Caco-2 (cell line): ENCODE results near the gene MAD1L1. TPM values are rescaled to one million over a fixed set of nuclear protein-coding genes. Genes with fewer than 3 reads are reported as not detected.
A peak's percentile ranks its signal among the peaks of the same experiment; 100 is the strongest.

Source experiments
- BruUV-seq: library from RNA; stranded (reverse); fragments of 400-500 nt; replicated peaks from 2 replicates; lab custom pipeline; 2021; lab: Mats Ljungman, UMichigan
- CTCF ChIA-PET: fragments of 300-600 bp; sonication (Branson Sonifier 250); formaldehyde crosslinking; loops from one replicate; lab custom pipeline; 2022; ENCODE audit warnings: antibody characterized with exemption; lab: Charles Lee
- POLR2A ChIA-PET: fragments of 300-600 bp; sonication (Branson Sonifier 250); formaldehyde crosslinking; loops from one replicate; lab custom pipeline; 2022; ENCODE audit warnings: antibody characterized with exemption; lab: Charles Lee
- DNase-seq, 2 experiments: peaks; one replicate each; pipeline versions ENCODE4 v3.0.0 to v3.0.0-alpha.2; 2020 to 2022
- H3K27me3 ChIP-seq: replicated peaks from 2 replicates; pipeline ENCODE4 v1.6.0; 2011; ENCODE audit warnings: low read length; ENCODE audit not compliant: control insufficient read depth, insufficient read depth
- H3K36me3 ChIP-seq: 2 replicates; pipeline ENCODE4 v1.5.1; 2011; ENCODE audit warnings: low read length; ENCODE audit not compliant: control insufficient read depth, insufficient read depth
- H3K4me1 ChIP-seq: fragments of 250-450 bp; sonication (Bioruptor Pico); 2 replicates; pipeline ENCODE4 v1.5.1; 2020; ENCODE audit warnings: mild to moderate bottlenecking
- H3K4me3 ChIP-seq: 2 replicates; pipeline ENCODE4 v1.5.1; 2011; ENCODE audit warnings: low read depth, mild to moderate bottlenecking, control low read depth, low read length
- H3K9me3 ChIP-seq: fragments of 250-450 bp; sonication (Bioruptor Pico); 2 replicates; pipeline ENCODE4 v1.5.1; 2020; ENCODE audit warnings: mild to moderate bottlenecking, moderate library complexity
- H3K27ac Mint-ChIP-seq: one replicate; pipeline ENCODE4 v1.8.0; 2022; ENCODE audit warnings: mixed read lengths; ENCODE audit not compliant: unreplicated experiment
- H3K27me3 Mint-ChIP-seq: one replicate; pipeline ENCODE4 v1.8.0; 2022; ENCODE audit warnings: mixed read lengths; ENCODE audit not compliant: insufficient read depth, unreplicated experiment
- H3K36me3 Mint-ChIP-seq: one replicate; pipeline ENCODE4 v1.8.0; 2022; ENCODE audit warnings: mild to moderate bottlenecking, mixed read lengths; ENCODE audit not compliant: insufficient read depth, unreplicated experiment
- H3K4me1 Mint-ChIP-seq: one replicate; pipeline ENCODE4 v1.8.0; 2022; ENCODE audit warnings: low read depth, mixed read lengths; ENCODE audit not compliant: unreplicated experiment
- H3K4me3 Mint-ChIP-seq: one replicate; pipeline ENCODE4 v1.8.0; 2022; ENCODE audit warnings: mild to moderate bottlenecking, moderate library complexity, mixed read lengths; ENCODE audit not compliant: unreplicated experiment
- H3K9me3 Mint-ChIP-seq: one replicate; pipeline ENCODE4 v1.8.0; 2022; ENCODE audit warnings: mixed read lengths; ENCODE audit not compliant: unreplicated experiment
- CTCF ChIP-seq, 2 experiments: fragments of 200-600 bp in 1 of 2; IDR thresholded peaks; 1 replicate in 1 of 2; 2 replicates in 1 of 2; pipeline versions ENCODE4 v1.5.1 to v1.8.0; 2011 to 2022; ENCODE audit warnings: antibody characterized with exemption in 1 of 2, control low read depth in 1 of 2, inconsistent platforms in 1 of 2, low read depth in 1 of 2, low read length in 1 of 2, mild to moderate bottlenecking in 1 of 2, moderate library complexity in 1 of 2; ENCODE audit not compliant: insufficient read depth in 1 of 2, severe bottlenecking in 1 of 2, unreplicated experiment in 1 of 2
- intact Hi-C: fragments of 100-400 bp; cut with micrococcal nuclease; formaldehyde crosslinking; loops from one replicate; pipeline ENCODE4 v1.10.0; 2022; ENCODE audit not compliant: unreplicated experiment
- total RNA-seq: library from RNA; stranded (reverse); gene quantifications from 2 replicates; pipeline ENCODE4 v1.2.3, GENCODE V29; 2022

Gene MAD1L1
- total RNA-seq, 1 experiment from 2014 or later, result 58.6 TPM

DNA sequence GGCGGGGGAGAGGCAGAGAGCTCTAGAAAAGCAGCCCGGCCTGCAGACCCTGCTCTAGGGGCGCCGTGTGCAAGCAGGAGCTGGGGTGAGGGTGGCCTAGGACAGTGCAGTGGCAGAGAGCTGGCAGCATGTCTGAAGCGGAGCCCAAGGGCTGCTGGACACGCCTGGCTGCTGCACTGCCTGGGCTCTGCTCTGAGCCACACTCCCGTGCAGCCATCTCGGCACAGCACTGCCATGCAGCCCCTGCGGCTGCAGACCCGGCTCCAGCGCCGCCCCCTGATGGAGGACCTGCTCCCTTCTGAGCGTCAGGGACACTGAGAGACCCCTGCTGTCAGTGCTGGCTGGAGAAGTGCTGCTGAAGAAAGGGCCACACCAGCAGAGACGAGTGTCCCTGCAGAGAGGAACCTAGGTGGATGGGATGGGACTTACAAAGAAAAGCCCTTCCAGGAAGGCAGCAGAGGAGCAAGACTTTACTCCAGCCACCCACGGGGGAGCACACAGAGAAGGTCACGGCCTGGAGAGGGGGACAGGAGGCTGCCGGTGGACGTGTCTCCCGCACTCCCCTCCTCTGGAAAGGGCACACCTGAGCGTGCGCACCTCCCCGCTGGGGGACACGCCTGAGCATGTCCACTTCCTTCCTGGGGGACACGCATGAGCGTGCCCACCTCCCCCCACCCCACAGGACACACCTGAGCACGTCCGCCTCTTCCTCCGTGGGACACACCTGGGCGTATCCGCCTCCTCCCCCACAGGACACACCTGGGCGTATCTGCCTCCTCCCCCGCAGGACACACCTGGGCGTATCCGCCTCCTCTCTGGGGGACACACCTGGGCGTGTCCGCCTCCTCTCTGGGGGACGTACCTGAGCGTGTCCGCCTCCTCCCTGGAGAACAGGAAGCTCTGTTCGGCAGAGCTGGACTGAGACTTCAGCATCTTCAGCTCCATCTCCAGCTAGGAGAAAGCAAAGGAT is 252.9 kb downstream of the MAD1L1 start:
- Mint-ChIP-seq H3K27ac (no peak overlapping the region), H3K36me3 (peaks cover 52% of the 10 kb centered on the region), H3K27me3 (no peaks in the 10 kb centered on the region), H3K4me3 (no peak overlapping the region), H3K9me3 (peaks cover 8% of the 10 kb centered on the region), H3K4me1 (peaks cover 18% of the 10 kb centered on the region)
- DNase-seq, result peak in 1 of 2 experiments; percentile 32
- ChIA-PET POLR2A (no interaction called here), CTCF (no interaction called here)
- no peaks in the 10 kb centered on the region for H3K27me3 ChIP-seq
- TF ChIP-seq CTCF (IDR thresholded peaks at IDR 0.05; ENCODE audit: insufficient read depth in 1 of 2, low read depth in 1 of 2, low read length in 1 of 2, severe bottlenecking in 1 of 2, unreplicated experiment in 1 of 2), result no peak
- H3K9me3 ChIP-seq, result no peaks in the 10 kb centered on the region; the same call in 1 of the 2 replicates
- peaks cover 2% of the 10 kb centered on the region for H3K36me3 ChIP-seq
- H3K4me3 ChIP-seq, result no peak overlapping the region
- intact Hi-C loops, result no loop called here
- H3K4me1 ChIP-seq, result no peaks in the 10 kb centered on the region
- BruUV-seq, result no TSS peak

DNA sequence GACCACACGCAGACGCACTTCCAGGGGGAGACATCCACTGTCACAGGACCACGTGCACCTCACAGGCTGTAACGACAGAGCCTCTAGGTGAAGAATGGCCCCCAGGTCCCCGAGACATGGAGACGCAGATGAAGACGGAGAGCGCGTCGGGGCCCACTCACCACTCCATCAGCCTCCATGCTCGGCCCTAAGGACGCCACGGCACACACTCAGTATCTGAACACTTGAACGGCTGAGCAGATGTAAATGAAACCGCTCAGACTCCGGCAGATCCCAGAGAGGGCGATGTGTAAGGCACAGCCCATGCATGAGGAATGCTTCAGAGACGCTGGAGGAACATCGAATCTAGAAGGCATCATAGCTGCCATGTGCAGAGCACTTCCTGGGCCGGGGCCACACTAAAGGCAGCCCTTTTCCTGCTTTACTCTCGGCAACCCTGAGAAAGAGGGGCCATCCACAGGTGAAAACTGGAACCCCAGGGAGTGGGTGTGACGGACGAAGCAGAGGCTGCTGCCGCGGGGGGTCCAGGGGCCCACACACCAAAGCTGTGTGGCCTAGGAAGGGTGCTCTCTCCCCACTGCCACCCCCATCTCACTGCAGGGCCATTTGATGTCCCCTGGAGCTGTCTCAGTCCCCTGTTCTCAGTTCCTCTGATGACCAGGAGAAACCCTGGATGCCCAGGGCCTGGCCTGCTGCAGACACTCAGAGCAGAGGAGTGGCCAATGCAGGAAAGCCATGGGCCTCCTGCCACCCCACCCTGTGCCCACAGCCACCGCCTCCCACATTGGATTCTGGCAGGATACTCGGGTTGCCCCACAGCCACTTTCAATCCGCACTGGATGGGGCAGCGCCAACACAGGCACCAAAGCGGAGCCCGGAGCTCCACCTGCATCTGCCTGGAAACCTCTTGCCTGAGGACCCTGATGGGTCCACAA is 253.8 kb downstream of the MAD1L1 start:
- Mint-ChIP-seq H3K9me3 (peaks cover 8% of the 10 kb centered on the region), H3K27me3 (no peaks in the 10 kb centered on the region), H3K4me1 (peaks cover 9% of the 10 kb centered on the region), H3K36me3 (peaks cover 52% of the 10 kb centered on the region), H3K27ac (peak overlapping the region; percentile 15), H3K4me3 (no peak overlapping the region)
- POLR2A ChIA-PET, result no interaction called here
- no peak for TF ChIP-seq CTCF (IDR thresholded peaks at IDR 0.05; ENCODE audit: insufficient read depth in 1 of 2, low read depth in 1 of 2, low read length in 1 of 2, severe bottlenecking in 1 of 2, unreplicated experiment in 1 of 2)
- CTCF ChIA-PET, result no interaction called here
- H3K27me3 ChIP-seq, result no peaks in the 10 kb centered on the region
- DNase-seq, result peak in 1 of 2 experiments; percentile 29
- no peaks in the 10 kb centered on the region for H3K4me1 ChIP-seq
- intact Hi-C loops, result no loop called here
- no peaks in the 10 kb centered on the region; the same call in 1 of the 2 replicates for H3K9me3 ChIP-seq
- no TSS peak for BruUV-seq
- H3K4me3 ChIP-seq, result no peak overlapping the region
- peaks cover 2% of the 10 kb centered on the region for H3K36me3 ChIP-seq

- no TSS peak for BruUV-seq
- H3K27me3 ChIP-seq, result no peaks in the 10 kb centered on the region
- intact Hi-C loops, result no loop called here
- CTCF ChIA-PET, result no interaction called here
- H3K36me3 Mint-ChIP-seq, result peaks cover 54% of the 10 kb centered on the region
- peak overlapping the region; percentile 15 for H3K27ac Mint-ChIP-seq
- POLR2A ChIA-PET, result no interaction called here
- H3K4me1 Mint-ChIP-seq, result no peaks in the 10 kb centered on the region
- no peaks in the 10 kb centered on the region; the same call in 1 of the 2 replicates for H3K9me3 ChIP-seq
- peaks cover 2% of the 10 kb centered on the region for H3K36me3 ChIP-seq
- no peak for TF ChIP-seq CTCF (IDR thresholded peaks at IDR 0.05; ENCODE audit: insufficient read depth in 1 of 2, low read depth in 1 of 2, low read length in 1 of 2, severe bottlenecking in 1 of 2, unreplicated experiment in 1 of 2)
- peak in 1 of 2 experiments; percentile 22 for DNase-seq
- no peak overlapping the region for H3K4me3 Mint-ChIP-seq
- H3K4me3 ChIP-seq, result no peak overlapping the region
- H3K27me3 Mint-ChIP-seq, result no peaks in the 10 kb centered on the region
- H3K9me3 Mint-ChIP-seq, result peaks cover 8% of the 10 kb centered on the region
- H3K4me1 ChIP-seq, result no peaks in the 10 kb centered on the region
Measured at GRCh38 chr7:1977876-1978441, 254.8 kb downstream of the MAD1L1 start.
